Panc1 (cell line): ENCODE measurements around the gene CTBP1.

Experiments
- POLR2AphosphoS5 ChIP-seq: IDR thresholded peaks from 2 replicates; pipeline ENCODE4 v1.6.1; 2012; ENCODE audit warnings: mild to moderate bottlenecking, low read depth, low read length, moderate library complexity
- SIN3A ChIP-seq: IDR thresholded peaks from 2 replicates; pipeline ENCODE4 v1.6.1; 2012; ENCODE audit warnings: low read depth, mild to moderate bottlenecking, low read length, moderate library complexity, borderline replicate concordance; ENCODE audit not compliant: insufficient read depth
- TCF7L2 ChIP-seq: IDR thresholded peaks from 2 replicates; pipeline ENCODE4 v1.6.1; 2011; ENCODE audit warnings: mild to moderate bottlenecking, low read depth, low read length, inconsistent platforms
- TF ChIP-seq, protein P1 (sequence below): fragments of 450-650 bp; IDR thresholded peaks from 2 replicates; pipeline ENCODE4 v1.5.1; 2017; ENCODE audit warnings: mild to moderate bottlenecking

- TF ChIP-seq, protein P1, sequence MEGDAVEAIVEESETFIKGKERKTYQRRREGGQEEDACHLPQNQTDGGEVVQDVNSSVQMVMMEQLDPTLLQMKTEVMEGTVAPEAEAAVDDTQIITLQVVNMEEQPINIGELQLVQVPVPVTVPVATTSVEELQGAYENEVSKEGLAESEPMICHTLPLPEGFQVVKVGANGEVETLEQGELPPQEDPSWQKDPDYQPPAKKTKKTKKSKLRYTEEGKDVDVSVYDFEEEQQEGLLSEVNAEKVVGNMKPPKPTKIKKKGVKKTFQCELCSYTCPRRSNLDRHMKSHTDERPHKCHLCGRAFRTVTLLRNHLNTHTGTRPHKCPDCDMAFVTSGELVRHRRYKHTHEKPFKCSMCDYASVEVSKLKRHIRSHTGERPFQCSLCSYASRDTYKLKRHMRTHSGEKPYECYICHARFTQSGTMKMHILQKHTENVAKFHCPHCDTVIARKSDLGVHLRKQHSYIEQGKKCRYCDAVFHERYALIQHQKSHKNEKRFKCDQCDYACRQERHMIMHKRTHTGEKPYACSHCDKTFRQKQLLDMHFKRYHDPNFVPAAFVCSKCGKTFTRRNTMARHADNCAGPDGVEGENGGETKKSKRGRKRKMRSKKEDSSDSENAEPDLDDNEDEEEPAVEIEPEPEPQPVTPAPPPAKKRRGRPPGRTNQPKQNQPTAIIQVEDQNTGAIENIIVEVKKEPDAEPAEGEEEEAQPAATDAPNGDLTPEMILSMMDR, result no peak
- no peak for TF ChIP-seq SIN3A
- TF ChIP-seq TCF7L2, result no peak
- TF ChIP-seq POLR2AphosphoS5, result no peak
These were observed 34.5 kb downstream of the CTBP1 start for GRCh38 chr4:1214101-1215095.
